A673 (cell line): ENCODE measurements around the gene HMGB4. TPM values are rescaled to one million over a fixed set of nuclear protein-coding genes. Genes with fewer than 3 reads are reported as not detected.

Experiments
- BruUV-seq: library from RNA; stranded (reverse); fragments of 400-500 nt; replicated peaks from 2 replicates; lab custom pipeline; 2021; lab: Mats Ljungman, UMichigan
- CTCF ChIA-PET: fragments of 300-600 bp; sonication (Branson Sonifier 250); formaldehyde crosslinking; loops from one replicate; lab custom pipeline; 2022; ENCODE audit warnings: antibody characterized with exemption; lab: Charles Lee
- POLR2A ChIA-PET: fragments of 300-600 bp; sonication (Branson Sonifier 250); formaldehyde crosslinking; loops from one replicate; lab custom pipeline; 2022; ENCODE audit warnings: antibody characterized with exemption; ENCODE audit not compliant: low non-redundant PET; lab: Charles Lee
- DNase-seq: peaks from one replicate; pipeline ENCODE4 v3.0.0-alpha.2; 2015; ENCODE audit warnings: low spot score
- H3K27ac ChIP-seq: fragments of 200-600 bp; sonication (generic); 2 replicates; pipeline ENCODE4 v1.5.1; 2016; ENCODE audit warnings: mixed run types, low read depth, mild to moderate bottlenecking, mixed read lengths, antibody characterized with exemption, low read length; ENCODE audit not compliant: poor library complexity, severe bottlenecking
- H3K27me3 ChIP-seq: fragments of 200-600 bp; sonication (generic); replicated peaks from 2 replicates; pipeline ENCODE4 v1.6.1; 2017; ENCODE audit warnings: mixed run types, low read depth, mild to moderate bottlenecking, mixed read lengths, antibody characterized with exemption, low read length; ENCODE audit not compliant: insufficient read depth, poor library complexity
- H3K36me3 ChIP-seq: fragments of 200-600 bp; sonication (generic); 2 replicates; pipeline ENCODE4 v1.6.1; 2016; ENCODE audit warnings: mixed run types, mild to moderate bottlenecking, mixed read lengths, antibody characterized with exemption, low read length; ENCODE audit not compliant: insufficient read depth, poor library complexity, severe bottlenecking
- H3K4me1 ChIP-seq: fragments of 200-600 bp; sonication (generic); 2 replicates; pipeline ENCODE4 v1.6.1; 2017; ENCODE audit warnings: mixed run types, mild to moderate bottlenecking, mixed read lengths, antibody characterized with exemption, low read length; ENCODE audit not compliant: insufficient read depth, poor library complexity, severe bottlenecking
- H3K4me3 ChIP-seq: fragments of 200-600 bp; sonication (generic); 2 replicates; pipeline ENCODE4 v1.5.1; 2016; ENCODE audit warnings: low read depth, mixed run types, mild to moderate bottlenecking, mixed read lengths, low read length; ENCODE audit not compliant: poor library complexity, severe bottlenecking
- H3K9me3 ChIP-seq: fragments of 200-600 bp; sonication (generic); 2 replicates; pipeline ENCODE4 v1.6.1; 2016; ENCODE audit warnings: mixed run types, low read depth, mild to moderate bottlenecking, mixed read lengths, antibody characterized with exemption, low read length; ENCODE audit not compliant: poor library complexity, severe bottlenecking
- CTCF ChIP-seq: fragments of 300-800, 200-600 bp; sonication (generic); conservative IDR thresholded peaks from 2 replicates; pipeline ENCODE4 v1.5.1; 2017; ENCODE audit warnings: low read depth, mild to moderate bottlenecking, antibody characterized with exemption, low read length, moderate library complexity, mixed read lengths
- EZH2 ChIP-seq: fragments of 200-600 bp; sonication (generic); IDR thresholded peaks from 2 replicates; pipeline ENCODE4 v1.6.1; 2017; ENCODE audit warnings: borderline replicate concordance, low read depth, mild to moderate bottlenecking, mixed read lengths, antibody characterized with exemption, low read length; ENCODE audit not compliant: poor library complexity, severe bottlenecking
- intact Hi-C: fragments of 100-400 bp; cut with micrococcal nuclease; formaldehyde crosslinking; loops from one replicate; pipeline ENCODE4 v1.10.0; 2022; ENCODE audit not compliant: unreplicated experiment
- total RNA-seq: library from RNA; stranded (reverse); gene quantifications from 2 replicates; pipeline ENCODE4 v1.2.3, GENCODE V29; 2021

HMGB4 gene
- total RNA-seq, 1 experiment from 2014 or later: not detected

DNA sequence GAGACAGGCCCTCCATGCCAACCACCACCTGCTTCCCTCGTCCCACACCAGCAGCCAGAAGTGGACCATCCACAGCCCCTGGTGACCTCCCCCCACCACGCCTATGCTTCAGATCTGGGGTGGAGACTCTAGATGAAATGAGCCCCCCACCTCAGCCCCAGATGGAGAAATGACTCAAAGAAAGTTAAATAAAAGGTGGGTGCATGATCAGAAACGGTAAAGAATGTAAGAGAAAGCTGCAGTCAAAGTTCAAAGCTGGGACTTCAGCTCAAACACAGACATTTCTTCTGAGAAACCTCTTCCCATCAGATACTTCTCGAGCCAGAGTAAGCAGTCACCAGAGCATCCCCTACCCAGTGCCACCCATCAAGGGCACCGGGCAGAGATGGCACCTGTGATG lies 43.1 kb upstream of the HMGB4 start:
- ChIA-PET POLR2A (no interaction called here), CTCF (no interaction called here)
- no peaks in the 10 kb centered on the region for H3K9me3 ChIP-seq
- no peaks in the 10 kb centered on the region for H3K36me3 ChIP-seq
- intact Hi-C loops: no loop called here
- no peak for TF ChIP-seq EZH2
- no peak for TF ChIP-seq CTCF
- BruUV-seq: no TSS peak
- H3K4me3 ChIP-seq: no peak overlapping the region
- DNase-seq: no peak
- no peak overlapping the region for H3K27ac ChIP-seq
- H3K27me3 ChIP-seq: peaks cover 4% of the 10 kb centered on the region
- H3K4me1 ChIP-seq: no peaks in the 10 kb centered on the region

DNA sequence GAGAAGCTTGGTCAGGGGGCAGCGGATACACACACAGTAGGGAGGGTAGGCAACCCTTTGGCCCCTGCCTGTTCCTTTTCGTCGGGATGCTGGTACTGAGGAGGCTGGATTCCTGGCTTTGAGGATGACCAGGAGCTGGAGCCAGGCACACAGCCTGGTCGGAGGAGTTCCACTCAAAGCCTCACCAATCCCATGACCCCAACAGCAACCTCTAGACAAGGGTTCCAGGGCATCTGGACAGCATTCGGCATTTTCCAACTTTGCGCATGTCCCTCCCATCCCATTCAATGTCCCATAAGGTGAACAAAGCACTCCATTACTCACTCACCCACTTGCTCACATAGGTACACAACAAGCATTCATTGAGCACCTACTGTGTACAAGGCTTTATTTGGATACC lies 42.6 kb upstream of the HMGB4 start:
- BruUV-seq: no TSS peak
- Histone ChIP-seq H3K4me3 (no peak overlapping the region), H3K27ac (no peak overlapping the region), H3K4me1 (no peaks in the 10 kb centered on the region), H3K9me3 (no peaks in the 10 kb centered on the region), H3K27me3 (peaks cover under 1% of the 10 kb centered on the region), H3K36me3 (no peaks in the 10 kb centered on the region)
- TF ChIP-seq EZH2: no peak
- POLR2A ChIA-PET: no interaction called here
- DNase-seq: no peak
- intact Hi-C loops: no loop called here
- CTCF ChIA-PET: interaction anchor here (0.6 kb wide), 1 partner anchor 166 kb away, joined by 3 read pairs; no protein-coding TSS in a partner anchor

GRCh38 chr1:33822396-33822795 lies 41.5 kb upstream of the HMGB4 start:
- H3K36me3 ChIP-seq: no peaks in the 10 kb centered on the region
- ChIA-PET POLR2A (no interaction called here), CTCF (no interaction called here)
- no peaks in the 10 kb centered on the region for H3K27me3 ChIP-seq
- intact Hi-C loops: no loop called here
- no peak for DNase-seq
- no peaks in the 10 kb centered on the region for H3K9me3 ChIP-seq
- TF ChIP-seq CTCF (no peak), EZH2 (no peak)
- H3K4me3 ChIP-seq: no peak overlapping the region
- BruUV-seq: no TSS peak
- no peaks in the 10 kb centered on the region for H3K4me1 ChIP-seq
- no peak overlapping the region for H3K27ac ChIP-seq

- ChIA-PET CTCF (no interaction called here), POLR2A (no interaction called here)
- intact Hi-C loops: no loop called here
- Histone ChIP-seq H3K4me3 (no peak overlapping the region), H3K9me3 (no peaks in the 10 kb centered on the region), H3K27ac (no peak overlapping the region), H3K4me1 (no peaks in the 10 kb centered on the region), H3K36me3 (no peaks in the 10 kb centered on the region), H3K27me3 (no peaks in the 10 kb centered on the region)
- no peak for DNase-seq
- TF ChIP-seq CTCF (no peak), EZH2 (no peak)
- no TSS peak for BruUV-seq
Observed at GRCh38 chr1:33823401-33823800, 40.5 kb upstream of the HMGB4 start.
